H9 (cell line): ENCODE measurements around the gene PSMB9. TPM values are rescaled to one million over a fixed set of nuclear protein-coding genes. Genes with fewer than 3 reads are reported as not detected.

Experiments
- DNase-seq: peaks from one replicate; pipeline ENCODE4 v3.0.0-alpha.2; 2017
- H2AFZ ChIP-seq: one replicate; pipeline ENCODE4 v1.6.1; 2013; ENCODE audit warnings: mild to moderate bottlenecking, low read length, control low read depth, moderate library complexity
- H2AK5ac ChIP-seq: 2 replicates; pipeline ENCODE4 v1.6.1; 2013; ENCODE audit warnings: low read length, control low read depth, mixed read lengths; ENCODE audit not compliant: insufficient read length
- H2BK120ac ChIP-seq: one replicate; pipeline ENCODE4 v1.6.1; 2013; ENCODE audit warnings: low read depth, mild to moderate bottlenecking, low read length, control low read depth, inconsistent platforms; ENCODE audit not compliant: poor library complexity, severe bottlenecking
- H2BK12ac ChIP-seq: 2 replicates; pipeline ENCODE4 v1.6.1; 2013; ENCODE audit warnings: low read length, control low read depth, mixed read lengths, low read depth; ENCODE audit not compliant: insufficient read length
- H2BK15ac ChIP-seq: 2 replicates; pipeline ENCODE4 v1.6.1; 2013; ENCODE audit warnings: low read depth, low read length, control low read depth
- H2BK20ac ChIP-seq: one replicate; pipeline ENCODE4 v1.6.1; 2013; ENCODE audit warnings: low read depth, mild to moderate bottlenecking, low read length, control low read depth, inconsistent platforms; ENCODE audit not compliant: poor library complexity, severe bottlenecking
- H2BK5ac ChIP-seq: 2 replicates; pipeline ENCODE4 v1.6.1; 2013; ENCODE audit warnings: low read length, control low read depth, mixed read lengths; ENCODE audit not compliant: insufficient read length
- H3K14ac ChIP-seq: 2 replicates; pipeline ENCODE4 v1.6.1; 2013; ENCODE audit warnings: low read length, control low read depth; ENCODE audit not compliant: insufficient read depth
- H3K18ac ChIP-seq: 2 replicates; pipeline ENCODE4 v1.6.1; 2013; ENCODE audit warnings: low read depth, mild to moderate bottlenecking, mixed read lengths, low read length, control low read depth; ENCODE audit not compliant: insufficient read length
- H3K23ac ChIP-seq: 2 replicates; pipeline ENCODE4 v1.6.1; 2013; ENCODE audit warnings: low read length, control low read depth, mixed read lengths, low read depth; ENCODE audit not compliant: insufficient read length
- H3K23me2 ChIP-seq: 2 replicates; pipeline ENCODE4 v1.6.1; 2013; ENCODE audit warnings: low read depth, mild to moderate bottlenecking, mixed read lengths, low read length, control low read depth; ENCODE audit not compliant: insufficient read length, poor library complexity, severe bottlenecking
- H3K27ac ChIP-seq: 2 replicates; pipeline ENCODE4 v1.5.1; 2013; ENCODE audit warnings: low read length, control low read depth, mixed read lengths, low read depth; ENCODE audit not compliant: insufficient read length
- H3K27me3 ChIP-seq: 2 replicates; pipeline ENCODE4 v1.6.1; 2013; ENCODE audit warnings: low read length, control low read depth, inconsistent platforms; ENCODE audit not compliant: insufficient read depth
- H3K4ac ChIP-seq: 2 replicates; pipeline ENCODE4 v1.6.1; 2013; ENCODE audit warnings: low read depth, mild to moderate bottlenecking, control low read depth, inconsistent platforms, low read length, moderate library complexity
- H3K4me1 ChIP-seq: 2 replicates; pipeline ENCODE4 v1.6.1; 2013; ENCODE audit warnings: low read length, control low read depth, inconsistent platforms; ENCODE audit not compliant: insufficient read depth
- H3K4me2 ChIP-seq: 2 replicates; pipeline ENCODE4 v1.6.1; 2013; ENCODE audit warnings: low read length, control low read depth, mixed read lengths; ENCODE audit not compliant: insufficient read length, insufficient read depth
- H3K56ac ChIP-seq: 2 replicates; pipeline ENCODE4 v1.6.1; 2013; ENCODE audit warnings: low read depth, mild to moderate bottlenecking, mixed read lengths, low read length, control low read depth; ENCODE audit not compliant: insufficient read length
- H3K79me1 ChIP-seq: 2 replicates; pipeline ENCODE4 v1.6.1; 2013; ENCODE audit warnings: low read depth, mild to moderate bottlenecking, moderate library complexity, low read length, control low read depth, inconsistent platforms; ENCODE audit not compliant: insufficient read depth, poor library complexity, severe bottlenecking
- H3K79me2 ChIP-seq: 2 replicates; pipeline ENCODE4 v1.6.1; 2013; ENCODE audit warnings: low read length, control low read depth, inconsistent platforms; ENCODE audit not compliant: insufficient read depth
- H3K9ac ChIP-seq: 2 replicates; pipeline ENCODE4 v1.6.1; 2013; ENCODE audit warnings: low read length, control low read depth, mixed read lengths; ENCODE audit not compliant: insufficient read length; ENCODE audit errors: extremely low read depth
- H3K9me3 ChIP-seq: one replicate; pipeline ENCODE4 v1.6.1; 2013; ENCODE audit warnings: low read depth, low read length, inconsistent platforms; ENCODE audit not compliant: control insufficient read depth
- H3T11ph ChIP-seq: one replicate; pipeline ENCODE4 v1.6.1; 2013; ENCODE audit warnings: mild to moderate bottlenecking, low read length, control low read depth, inconsistent platforms
- H4K20me1 ChIP-seq: one replicate; pipeline ENCODE4 v1.6.1; 2013; ENCODE audit not compliant: control insufficient read depth, insufficient read length, insufficient read depth
- H4K5ac ChIP-seq: 2 replicates; pipeline ENCODE4 v1.6.1; 2013; ENCODE audit warnings: low read depth, mild to moderate bottlenecking, mixed read lengths, low read length, control low read depth; ENCODE audit not compliant: insufficient read length
- H4K8ac ChIP-seq: replicated peaks from 2 replicates; pipeline ENCODE4 v1.6.1; 2013; ENCODE audit warnings: low read length, control low read depth, mixed read lengths, low read depth; ENCODE audit not compliant: insufficient read length
- H4K91ac ChIP-seq: 2 replicates; pipeline ENCODE4 v1.6.1; 2013; ENCODE audit warnings: low read depth, mild to moderate bottlenecking, moderate library complexity, mixed read lengths, low read length, control low read depth; ENCODE audit not compliant: insufficient read length
- H3K27ac Mint-ChIP-seq, 3 experiments: 2 replicates in 2 of 3; 3 replicates in 1 of 3; pipeline ENCODE4 v1.8.0; 2020 to 2021; ENCODE audit warnings: mixed read lengths in 3 of 3, mild to moderate bottlenecking in 1 of 3, moderate library complexity in 1 of 3
- H3K27me3 Mint-ChIP-seq: 2 replicates; pipeline ENCODE4 v1.8.0; 2021; ENCODE audit warnings: low read depth, mild to moderate bottlenecking, moderate library complexity, mixed read lengths
- H3K36me3 Mint-ChIP-seq, 3 experiments: 2 replicates in 2 of 3; 3 replicates in 1 of 3; pipeline ENCODE4 v1.8.0; 2020 to 2021; ENCODE audit warnings: low read depth in 3 of 3, mixed read lengths in 3 of 3; ENCODE audit not compliant: insufficient read depth in 1 of 3
- H3K4me1 Mint-ChIP-seq, 2 experiments: 2 replicates each; pipeline ENCODE4 v1.8.0; 2020; ENCODE audit warnings: mixed read lengths in 2 of 2
- H3K4me3 Mint-ChIP-seq, 2 experiments: 2 replicates in 1 of 2; 3 replicates in 1 of 2; pipeline ENCODE4 v1.8.0; 2020 to 2021; ENCODE audit warnings: mild to moderate bottlenecking in 2 of 2, mixed read lengths in 2 of 2, moderate library complexity in 1 of 2
- H3K9me3 Mint-ChIP-seq, 2 experiments: 2 replicates in 1 of 2; 3 replicates in 1 of 2; pipeline ENCODE4 v1.8.0; 2020; ENCODE audit warnings: mild to moderate bottlenecking in 2 of 2, mixed read lengths in 2 of 2, moderate library complexity in 1 of 2
- whole genome bisulfite sequencing: extraction: QIAGEN DNeasy Blood & Tissue Kit; methylation state at CpG from one replicate; pipeline ENCODE4 v1.1.7; 2013; ENCODE audit warnings: missing lambda C conversion rate, low lambda C conversion rate, mixed read lengths; ENCODE audit not compliant: insufficient read length; ENCODE audit errors: extremely low coverage; 5-methylcytosine and 5-hydroxymethylcytosine counted together
- total RNA-seq: library from RNA; stranded (reverse); gene quantifications from 2 replicates; pipeline ENCODE4 v1.2.1, GENCODE V29; 2021
- TF ChIP-seq, protein P1 (sequence below): fragments of 200-600 bp; sonication (generic); conservative IDR thresholded peaks from 3 replicates; pipeline ENCODE4 v1.8.0; 2021; ENCODE audit warnings: antibody characterized with exemption, mild to moderate bottlenecking

PSMB9 gene
- total RNA-seq, 1 experiment from 2014 or later = 3.5 TPM

- Histone ChIP-seq H3K27me3 (no peaks in the 10 kb centered on the region), H3K14ac (no peak overlapping the region), H3T11ph (no peak overlapping the region), H2BK12ac (no peak overlapping the region), H4K91ac (no peak overlapping the region), H2BK5ac (no peak overlapping the region), H2AFZ (no peak overlapping the region), H3K18ac (no peak overlapping the region), H3K9me3 (no peaks in the 10 kb centered on the region), H2AK5ac (no peak overlapping the region), H2BK120ac (no peak overlapping the region), H3K79me1 (no peaks in the 10 kb centered on the region), H3K27ac (no peak overlapping the region), H3K4me2 (no peak overlapping the region), H2BK15ac (no peak overlapping the region), H3K4me1 (no peaks in the 10 kb centered on the region), H3K56ac (no peak overlapping the region), H3K23me2 (no peaks in the 10 kb centered on the region), H4K8ac (no peak overlapping the region), H3K79me2 (no peaks in the 10 kb centered on the region), H3K9ac (no peak overlapping the region), H3K4ac (no peak overlapping the region), H3K23ac (no peak overlapping the region), H2BK20ac (no peak overlapping the region), H4K20me1 (no peaks in the 10 kb centered on the region), H4K5ac (no peak overlapping the region)
- Mint-ChIP-seq H3K4me1 (peaks cover 4 to 5% of the 10 kb centered on the region in 2 experiments; a peak in 3 of 4 replicates), H3K27me3 (peaks cover 27% of the 10 kb centered on the region), H3K27ac (no peak overlapping the region), H3K4me3 (no peak overlapping the region), H3K36me3 (no peaks in the 10 kb centered on the region), H3K9me3 (no peaks in the 10 kb centered on the region)
- TF ChIP-seq, protein P1, sequence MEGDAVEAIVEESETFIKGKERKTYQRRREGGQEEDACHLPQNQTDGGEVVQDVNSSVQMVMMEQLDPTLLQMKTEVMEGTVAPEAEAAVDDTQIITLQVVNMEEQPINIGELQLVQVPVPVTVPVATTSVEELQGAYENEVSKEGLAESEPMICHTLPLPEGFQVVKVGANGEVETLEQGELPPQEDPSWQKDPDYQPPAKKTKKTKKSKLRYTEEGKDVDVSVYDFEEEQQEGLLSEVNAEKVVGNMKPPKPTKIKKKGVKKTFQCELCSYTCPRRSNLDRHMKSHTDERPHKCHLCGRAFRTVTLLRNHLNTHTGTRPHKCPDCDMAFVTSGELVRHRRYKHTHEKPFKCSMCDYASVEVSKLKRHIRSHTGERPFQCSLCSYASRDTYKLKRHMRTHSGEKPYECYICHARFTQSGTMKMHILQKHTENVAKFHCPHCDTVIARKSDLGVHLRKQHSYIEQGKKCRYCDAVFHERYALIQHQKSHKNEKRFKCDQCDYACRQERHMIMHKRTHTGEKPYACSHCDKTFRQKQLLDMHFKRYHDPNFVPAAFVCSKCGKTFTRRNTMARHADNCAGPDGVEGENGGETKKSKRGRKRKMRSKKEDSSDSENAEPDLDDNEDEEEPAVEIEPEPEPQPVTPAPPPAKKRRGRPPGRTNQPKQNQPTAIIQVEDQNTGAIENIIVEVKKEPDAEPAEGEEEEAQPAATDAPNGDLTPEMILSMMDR = peak; percentile 38; the same call in 1 of the 3 replicates
- DNase-seq = peak; percentile 63
- no CpG with 5 or more reads among the region's 5 CpGs for WGBS
Measured at GRCh38 chr6:32807020-32807580, 46.9 kb upstream of the PSMB9 start.
